KOPT-K1 (cell line): ENCODE measurements around the gene KCNMB1.
A peak's percentile ranks its signal among the peaks of the same experiment; 100 is the strongest.

ENCODE experiments used
- H3K27ac ChIP-seq: fragments of 200-600 bp; sonication (generic); 2 replicates; pipeline ENCODE4 v1.5.1; 2016; ENCODE audit warnings: antibody characterized with exemption, mild to moderate bottlenecking, low read depth, low read length; ENCODE audit not compliant: poor library complexity, severe bottlenecking
- H3K36me3 ChIP-seq: fragments of 200-600 bp; sonication (generic); 2 replicates; pipeline ENCODE4 v1.5.1; 2017; ENCODE audit warnings: antibody characterized with exemption, mild to moderate bottlenecking, low read length, moderate library complexity; ENCODE audit not compliant: insufficient read depth
- H3K9me3 ChIP-seq: fragments of 200-600 bp; sonication (generic); 2 replicates; pipeline ENCODE4 v1.5.1; 2017; ENCODE audit warnings: antibody characterized with exemption, low read length, mild to moderate bottlenecking; ENCODE audit not compliant: insufficient read depth, poor library complexity, severe bottlenecking

The KCNMB1 gene

DNA sequence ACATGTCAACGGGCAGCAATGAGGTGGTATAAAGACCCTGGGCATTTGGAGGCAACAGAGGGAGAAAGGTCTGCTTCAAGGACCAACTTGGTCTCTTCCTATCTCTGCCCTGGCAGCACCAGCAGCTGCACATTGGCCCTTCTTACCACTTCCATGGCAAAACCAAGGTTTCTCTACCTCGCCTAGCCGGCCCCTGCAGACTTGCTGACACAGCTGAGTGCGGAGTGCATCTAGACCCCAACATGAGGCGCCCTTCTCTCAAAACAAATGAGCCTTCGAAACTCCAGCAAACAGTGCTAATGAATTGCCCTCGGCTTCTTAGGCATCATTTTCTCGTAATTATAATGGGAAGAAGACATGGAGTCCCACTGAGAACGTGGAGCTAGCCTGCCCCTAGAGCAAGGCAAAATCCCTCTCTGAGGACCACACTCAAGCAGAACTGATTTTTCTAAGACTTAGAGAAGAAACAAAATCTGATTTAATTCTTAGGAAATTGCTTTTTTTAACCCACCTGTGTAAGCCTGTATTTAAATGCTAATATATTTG is 42.1 kb downstream of the KCNMB1 start:
- no peak overlapping the region for H3K27ac ChIP-seq
- H3K9me3 ChIP-seq = peaks cover 8% of the 10 kb centered on the region
- H3K36me3 ChIP-seq = no peaks in the 10 kb centered on the region

DNA sequence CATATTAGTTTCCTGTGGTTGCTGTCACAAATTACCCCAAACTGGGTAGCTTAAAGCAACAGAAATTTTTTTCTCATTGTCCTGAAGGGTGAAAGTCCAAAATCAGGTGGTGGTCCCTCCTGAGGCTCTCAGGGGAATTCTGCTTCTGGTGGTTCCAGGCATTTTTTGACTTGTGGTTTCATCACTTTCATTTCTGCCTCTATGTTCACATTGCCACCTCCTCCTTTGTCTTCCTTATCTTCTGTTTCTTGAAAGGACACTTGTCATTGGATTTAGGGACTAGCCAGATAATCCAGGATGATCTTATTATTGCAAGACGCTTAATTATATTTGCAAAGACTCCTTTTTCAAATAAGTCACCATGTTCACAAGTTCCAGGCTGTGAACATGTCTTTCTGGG is 43.2 kb downstream of the KCNMB1 start:
- H3K36me3 ChIP-seq = no peaks in the 10 kb centered on the region
- H3K9me3 ChIP-seq = peaks cover 19% of the 10 kb centered on the region
- H3K27ac ChIP-seq = no peak overlapping the region

DNA sequence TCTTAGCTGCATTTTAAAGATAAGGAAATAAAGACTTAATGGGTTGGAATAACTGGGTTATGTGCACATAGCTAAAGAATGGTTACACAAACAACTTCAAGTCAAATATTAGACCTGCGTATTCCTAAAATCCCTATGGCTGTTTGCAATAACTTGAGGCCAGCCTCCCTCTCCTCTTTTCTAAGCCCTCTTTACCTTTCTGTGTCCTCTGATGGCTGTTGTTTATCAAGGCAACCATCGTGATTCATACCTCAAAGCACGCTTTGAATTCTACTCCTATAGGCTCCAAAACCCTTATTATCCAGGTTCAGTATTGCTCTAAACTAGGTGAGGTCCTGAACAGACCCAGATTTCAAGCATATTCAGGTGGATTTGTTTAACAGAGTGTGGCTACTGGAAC is 46.0 kb downstream of the KCNMB1 start:
- Histone ChIP-seq H3K36me3 (no peaks in the 10 kb centered on the region), H3K27ac (no peak overlapping the region), H3K9me3 (peaks cover 20% of the 10 kb centered on the region)

GRCh38 chr5:170342153-170342725 is 46.9 kb downstream of the KCNMB1 start:
- no peaks in the 10 kb centered on the region for H3K36me3 ChIP-seq
- peaks cover 20% of the 10 kb centered on the region for H3K9me3 ChIP-seq
- H3K27ac ChIP-seq = no peak overlapping the region

DNA sequence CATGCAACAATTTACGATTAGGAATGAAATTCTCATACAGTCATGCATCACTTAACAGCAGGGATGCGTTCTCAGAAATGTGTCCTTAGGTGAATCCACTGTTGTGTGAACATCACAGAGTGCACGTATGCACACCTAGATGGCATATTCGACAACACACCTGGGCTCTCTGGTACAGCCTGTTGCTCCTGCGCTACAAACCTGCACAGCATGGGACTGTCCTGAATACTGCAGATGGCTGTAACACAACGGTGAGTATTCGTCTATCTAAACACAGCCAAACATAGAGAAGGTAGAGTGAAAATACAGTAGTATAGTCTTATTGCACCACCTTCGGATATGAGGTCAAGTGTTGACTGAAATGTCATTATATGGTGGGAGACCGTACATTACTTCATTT is 47.6 kb downstream of the KCNMB1 start:
- H3K36me3 ChIP-seq = no peaks in the 10 kb centered on the region
- no peak overlapping the region for H3K27ac ChIP-seq
- H3K9me3 ChIP-seq = peaks cover 20% of the 10 kb centered on the region

DNA sequence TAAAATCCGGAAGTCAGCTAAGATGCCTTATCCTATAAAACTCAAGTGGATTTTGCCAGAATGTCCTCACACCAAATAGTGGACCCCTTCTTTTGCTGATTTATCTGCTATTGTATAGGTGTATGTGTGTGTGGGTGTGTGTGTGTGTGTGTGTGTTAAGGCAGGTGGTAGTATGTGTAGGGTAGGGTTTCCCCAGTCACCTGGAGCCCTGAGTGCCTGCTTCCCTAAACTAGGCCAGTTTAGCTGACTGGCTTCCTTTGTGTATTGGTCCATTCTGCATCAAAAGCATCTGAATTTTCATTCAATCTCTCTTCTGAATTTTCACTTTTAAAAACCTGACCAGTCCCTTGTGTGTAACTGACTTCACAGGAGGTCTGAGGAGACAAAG is 49.4 kb downstream of the KCNMB1 start:
- Histone ChIP-seq H3K9me3 (peaks cover 20% of the 10 kb centered on the region), H3K36me3 (no peaks in the 10 kb centered on the region), H3K27ac (no peak overlapping the region)

DNA sequence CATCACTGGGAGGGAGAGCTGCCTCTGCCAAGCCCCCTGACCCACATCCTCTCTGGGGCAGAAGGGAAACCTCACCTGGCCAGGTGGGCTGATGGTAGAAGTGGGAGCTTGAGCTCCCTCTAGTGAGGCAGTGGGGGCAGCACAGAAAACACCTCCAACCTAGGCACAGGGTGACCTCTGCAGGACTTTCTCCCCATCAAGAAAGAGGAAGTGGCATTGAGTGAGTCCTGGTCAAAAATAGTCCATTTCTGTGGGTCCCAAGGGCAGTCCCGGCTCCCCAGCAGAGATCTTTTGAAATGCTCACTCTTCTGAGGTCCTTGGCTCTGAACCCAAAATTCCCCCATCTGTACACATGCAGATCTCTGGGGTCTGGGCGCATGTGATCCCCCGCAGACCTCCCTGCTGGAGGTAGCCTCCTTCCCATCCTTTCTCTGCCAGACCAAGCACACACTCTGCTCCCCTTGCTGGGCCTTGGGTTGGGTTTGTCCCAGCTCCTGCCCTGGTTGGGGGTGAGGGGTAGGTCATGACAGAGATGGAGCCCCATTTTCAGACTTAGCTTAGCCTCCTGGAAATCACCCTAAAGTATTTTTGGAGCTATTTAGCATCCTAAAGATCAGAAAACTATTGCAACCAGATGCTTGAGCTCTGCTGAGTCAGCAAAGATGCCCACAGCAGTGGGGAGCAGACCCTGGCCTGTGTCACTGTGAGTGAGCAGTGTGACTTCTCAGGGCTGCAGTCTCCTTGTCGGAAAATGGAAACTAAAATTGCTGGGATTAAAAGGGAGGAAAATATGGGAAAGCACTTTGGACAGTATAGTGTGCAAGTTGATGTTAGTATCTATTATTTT is 50.0 kb downstream of the KCNMB1 start:
- Histone ChIP-seq H3K27ac (peak overlapping the region; percentile 9), H3K36me3 (no peaks in the 10 kb centered on the region), H3K9me3 (peaks cover 20% of the 10 kb centered on the region)

GRCh38 chr5:170338291-170338690 is 50.9 kb downstream of the KCNMB1 start:
- peak overlapping the region; percentile 9 for H3K27ac ChIP-seq
- H3K36me3 ChIP-seq = no peaks in the 10 kb centered on the region

GRCh38 chr5:170337045-170337733 is 52.0 kb downstream of the KCNMB1 start:
- H3K36me3 ChIP-seq = no peaks in the 10 kb centered on the region
- H3K27ac ChIP-seq = peak overlapping the region; percentile 35
- H3K9me3 ChIP-seq = peaks cover 13% of the 10 kb centered on the region

More at GRCh38 chr5:170338291-170338690, 50.9 kb downstream of the KCNMB1 start:
- H3K9me3 ChIP-seq = peaks cover 15% of the 10 kb centered on the region

DNA sequence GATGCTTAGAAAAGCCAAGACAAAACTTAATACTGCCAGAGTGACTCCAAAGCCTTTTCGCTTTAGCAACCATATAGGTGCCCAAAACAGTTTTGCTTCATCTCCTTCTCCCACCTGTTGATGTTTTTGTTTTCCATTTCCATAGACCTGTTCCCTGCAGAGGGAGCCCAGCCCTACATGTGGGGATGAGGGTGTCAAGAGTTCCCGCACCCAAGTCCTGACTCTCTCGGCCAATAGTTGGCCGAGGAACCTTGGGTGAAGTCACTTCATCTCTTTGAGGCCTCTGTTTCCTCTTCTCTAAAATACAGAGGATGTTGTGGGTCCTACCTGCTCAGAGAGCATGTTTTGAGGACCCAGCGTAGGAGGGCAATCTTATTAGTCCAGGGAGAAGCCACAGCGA is 53.1 kb downstream of the KCNMB1 start:
- peak overlapping the region; percentile 35 for H3K27ac ChIP-seq
- peaks cover 1% of the 10 kb centered on the region for H3K9me3 ChIP-seq

DNA sequence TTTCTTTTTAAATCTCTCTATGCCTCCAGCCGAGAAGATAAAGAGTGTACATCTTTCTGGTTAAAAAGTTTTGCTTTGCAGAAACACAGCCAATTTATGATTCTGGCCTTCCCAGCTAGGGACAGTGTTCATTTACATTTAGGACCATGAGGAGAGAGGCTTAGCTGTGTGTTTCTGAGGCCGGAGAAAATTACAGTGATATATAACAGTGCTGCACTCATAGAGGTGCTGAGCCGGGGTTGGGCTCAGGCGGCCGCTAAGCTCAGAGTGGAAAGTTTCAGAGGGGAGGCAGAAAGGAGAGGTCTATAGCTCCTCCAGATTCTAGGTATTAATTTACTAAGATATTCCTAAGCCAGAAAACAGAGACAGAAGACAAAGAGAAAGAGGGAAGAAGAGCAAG is 54.5 kb downstream of the KCNMB1 start:
- peak overlapping the region; percentile 94 for H3K27ac ChIP-seq
- H3K9me3 ChIP-seq = no peaks in the 10 kb centered on the region
- H3K36me3 ChIP-seq = no peaks in the 10 kb centered on the region

More for the DNA sequence above, 53.1 kb downstream of the KCNMB1 start:
- H3K36me3 ChIP-seq = no peaks in the 10 kb centered on the region

- no peaks in the 10 kb centered on the region for H3K36me3 ChIP-seq
Measured at GRCh38 chr5:170333161-170333910, 55.8 kb downstream of the KCNMB1 start.

GRCh38 chr5:170332058-170332457 is 57.1 kb downstream of the KCNMB1 start:
- Histone ChIP-seq H3K27ac (peak overlapping the region; percentile 94), H3K9me3 (no peaks in the 10 kb centered on the region)

More at GRCh38 chr5:170333161-170333910, 55.8 kb downstream of the KCNMB1 start:
- Histone ChIP-seq H3K27ac (peak overlapping the region; percentile 94), H3K9me3 (no peaks in the 10 kb centered on the region)

GRCh38 chr5:170330568-170331054 is 58.6 kb downstream of the KCNMB1 start:
- H3K27ac ChIP-seq = peak overlapping the region; percentile 94
- no peaks in the 10 kb centered on the region for H3K36me3 ChIP-seq
- no peaks in the 10 kb centered on the region for H3K9me3 ChIP-seq

More at GRCh38 chr5:170332058-170332457, 57.1 kb downstream of the KCNMB1 start:
- H3K36me3 ChIP-seq = no peaks in the 10 kb centered on the region
